Panc1 (cell line): ENCODE data around the gene TRIM2.

Experiments
- POLR2AphosphoS5 ChIP-seq: IDR thresholded peaks from 2 replicates; pipeline ENCODE4 v1.6.1; 2012; ENCODE audit warnings: mild to moderate bottlenecking, low read depth, low read length, moderate library complexity
- REST ChIP-seq, 2 experiments: IDR thresholded peaks; 2 replicates each; pipeline ENCODE4 v1.6.1; 2011 to 2012; ENCODE audit warnings: low read depth in 2 of 2, control low read depth in 1 of 2, low read length in 1 of 2, mild to moderate bottlenecking in 1 of 2, moderate library complexity in 1 of 2; ENCODE audit not compliant: insufficient read depth in 1 of 2
- TCF7L2 ChIP-seq: IDR thresholded peaks from 2 replicates; pipeline ENCODE4 v1.6.1; 2011; ENCODE audit warnings: mild to moderate bottlenecking, low read depth, low read length, inconsistent platforms
- TF ChIP-seq, protein P1 (sequence below): fragments of 450-650 bp; IDR thresholded peaks from 2 replicates; pipeline ENCODE4 v1.5.1; 2017; ENCODE audit warnings: mild to moderate bottlenecking

DNA sequence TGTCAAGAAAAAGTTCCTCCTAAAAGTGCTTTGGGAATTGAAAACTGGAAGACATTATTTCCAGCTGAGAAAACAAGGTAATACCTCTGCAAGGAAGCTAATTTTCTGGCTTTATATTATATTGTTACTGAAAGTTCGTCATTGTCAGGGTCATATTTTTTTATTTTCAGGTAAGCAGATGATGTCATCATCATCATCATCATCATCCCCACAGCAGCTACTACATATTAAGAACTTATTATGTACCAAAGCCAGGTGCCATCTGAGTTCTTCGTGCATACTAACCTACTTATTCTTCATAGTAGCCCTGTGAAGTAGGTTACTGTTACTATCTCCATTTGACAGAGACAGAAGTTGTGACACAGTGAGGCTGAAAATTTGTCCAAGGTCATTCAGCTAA, 87.3 kb downstream of the TRIM2 start:
- TF ChIP-seq, protein P1, sequence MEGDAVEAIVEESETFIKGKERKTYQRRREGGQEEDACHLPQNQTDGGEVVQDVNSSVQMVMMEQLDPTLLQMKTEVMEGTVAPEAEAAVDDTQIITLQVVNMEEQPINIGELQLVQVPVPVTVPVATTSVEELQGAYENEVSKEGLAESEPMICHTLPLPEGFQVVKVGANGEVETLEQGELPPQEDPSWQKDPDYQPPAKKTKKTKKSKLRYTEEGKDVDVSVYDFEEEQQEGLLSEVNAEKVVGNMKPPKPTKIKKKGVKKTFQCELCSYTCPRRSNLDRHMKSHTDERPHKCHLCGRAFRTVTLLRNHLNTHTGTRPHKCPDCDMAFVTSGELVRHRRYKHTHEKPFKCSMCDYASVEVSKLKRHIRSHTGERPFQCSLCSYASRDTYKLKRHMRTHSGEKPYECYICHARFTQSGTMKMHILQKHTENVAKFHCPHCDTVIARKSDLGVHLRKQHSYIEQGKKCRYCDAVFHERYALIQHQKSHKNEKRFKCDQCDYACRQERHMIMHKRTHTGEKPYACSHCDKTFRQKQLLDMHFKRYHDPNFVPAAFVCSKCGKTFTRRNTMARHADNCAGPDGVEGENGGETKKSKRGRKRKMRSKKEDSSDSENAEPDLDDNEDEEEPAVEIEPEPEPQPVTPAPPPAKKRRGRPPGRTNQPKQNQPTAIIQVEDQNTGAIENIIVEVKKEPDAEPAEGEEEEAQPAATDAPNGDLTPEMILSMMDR: no peak
- no peak for TF ChIP-seq POLR2AphosphoS5
- no peak for TF ChIP-seq REST (IDR thresholded peaks at IDR 0.05; ENCODE audit: insufficient read depth in 1 of 2, low read depth in 2 of 2, low read length in 1 of 2)
- no peak for TF ChIP-seq TCF7L2
